Prostate gland (tissue), 2 donors: ENCODE results near the gene SRP9.

ENCODE experiments used
- POLR2A ChIP-seq: fragments of 450-650 bp; IDR thresholded peaks from one replicate; pipeline ENCODE4 v1.6.1; 2016; ENCODE audit warnings: antibody characterized with exemption, mild to moderate bottlenecking
- TF ChIP-seq, protein P1 (sequence below), 4 experiments: fragments of 200-600 bp in 2 of 4; fragments of 450-650 bp in 2 of 4; sonication (generic) in 2 of 4; IDR thresholded peaks; 1 replicate in 3 of 4; 2 replicates in 1 of 4; pipeline ENCODE4 v1.5.1; 2016 to 2019; ENCODE audit warnings: antibody characterized with exemption in 4 of 4, mild to moderate bottlenecking in 2 of 4, moderate library complexity in 2 of 4

DNA sequence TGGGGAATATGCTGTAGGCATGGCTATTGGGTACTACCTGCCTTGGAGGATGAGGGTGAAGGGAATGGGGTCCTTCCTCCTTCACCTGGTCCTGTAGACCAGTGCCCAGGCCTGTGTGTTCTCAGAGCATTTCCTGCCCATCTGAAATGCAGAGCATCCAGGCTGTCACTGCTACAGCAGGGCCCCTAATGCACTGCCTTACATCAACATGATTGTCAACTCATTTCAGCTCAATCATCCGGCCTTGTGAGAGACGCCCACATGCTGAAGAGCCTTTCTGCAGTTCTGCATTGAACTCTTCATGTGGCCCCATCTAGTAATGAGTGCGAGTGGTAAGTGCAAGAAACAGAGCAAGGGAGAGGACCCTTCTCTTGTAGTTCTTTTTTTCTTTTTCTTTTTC lies 39.8 kb upstream of the SRP9 start:
- TF ChIP-seq, protein P1, sequence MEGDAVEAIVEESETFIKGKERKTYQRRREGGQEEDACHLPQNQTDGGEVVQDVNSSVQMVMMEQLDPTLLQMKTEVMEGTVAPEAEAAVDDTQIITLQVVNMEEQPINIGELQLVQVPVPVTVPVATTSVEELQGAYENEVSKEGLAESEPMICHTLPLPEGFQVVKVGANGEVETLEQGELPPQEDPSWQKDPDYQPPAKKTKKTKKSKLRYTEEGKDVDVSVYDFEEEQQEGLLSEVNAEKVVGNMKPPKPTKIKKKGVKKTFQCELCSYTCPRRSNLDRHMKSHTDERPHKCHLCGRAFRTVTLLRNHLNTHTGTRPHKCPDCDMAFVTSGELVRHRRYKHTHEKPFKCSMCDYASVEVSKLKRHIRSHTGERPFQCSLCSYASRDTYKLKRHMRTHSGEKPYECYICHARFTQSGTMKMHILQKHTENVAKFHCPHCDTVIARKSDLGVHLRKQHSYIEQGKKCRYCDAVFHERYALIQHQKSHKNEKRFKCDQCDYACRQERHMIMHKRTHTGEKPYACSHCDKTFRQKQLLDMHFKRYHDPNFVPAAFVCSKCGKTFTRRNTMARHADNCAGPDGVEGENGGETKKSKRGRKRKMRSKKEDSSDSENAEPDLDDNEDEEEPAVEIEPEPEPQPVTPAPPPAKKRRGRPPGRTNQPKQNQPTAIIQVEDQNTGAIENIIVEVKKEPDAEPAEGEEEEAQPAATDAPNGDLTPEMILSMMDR (IDR thresholded peaks at IDR 0.05), result no peak
- no peak for TF ChIP-seq POLR2A
